Neuronal stem cell (in vitro differentiated cells): ENCODE measurements around the gene CHD2. TPM values are rescaled to one million over a fixed set of nuclear protein-coding genes. Genes with fewer than 3 reads are reported as not detected.

Experiments
- DNase-seq: peaks from one replicate; pipeline ENCODE4 v3.0.0-alpha.2; 2013; ENCODE audit warnings: low spot score
- H2AFZ ChIP-seq: one replicate; pipeline ENCODE4 v1.6.1; 2013; ENCODE audit warnings: mild to moderate bottlenecking, low read length, inconsistent platforms
- H2AK5ac ChIP-seq: 2 replicates; pipeline ENCODE4 v1.6.1; 2013; ENCODE audit warnings: low read depth, mild to moderate bottlenecking, inconsistent platforms, low read length, moderate library complexity, mixed read lengths
- H2BK120ac ChIP-seq: 2 replicates; pipeline ENCODE4 v1.6.1; 2013; ENCODE audit warnings: low read depth, mild to moderate bottlenecking, inconsistent platforms, low read length, moderate library complexity, mixed read lengths
- H2BK12ac ChIP-seq: one replicate; pipeline ENCODE4 v1.6.1; 2013; ENCODE audit warnings: low read length, inconsistent platforms
- H2BK15ac ChIP-seq: 2 replicates; pipeline ENCODE4 v1.6.1; 2013; ENCODE audit warnings: mild to moderate bottlenecking, low read length, inconsistent platforms, mixed read lengths
- H2BK5ac ChIP-seq: one replicate; pipeline ENCODE4 v1.6.1; 2013; ENCODE audit warnings: inconsistent platforms, mild to moderate bottlenecking, low read length, moderate library complexity
- H3K14ac ChIP-seq: one replicate; pipeline ENCODE4 v1.6.1; 2013; ENCODE audit warnings: low read length, inconsistent platforms
- H3K18ac ChIP-seq: 2 replicates; pipeline ENCODE4 v1.6.1; 2013; ENCODE audit warnings: low read length, inconsistent platforms
- H3K23ac ChIP-seq: 2 replicates; pipeline ENCODE4 v1.6.1; 2013; ENCODE audit warnings: low read depth, mild to moderate bottlenecking, mixed read lengths, low read length, inconsistent platforms; ENCODE audit not compliant: poor library complexity
- H3K27ac ChIP-seq: replicated peaks from 3 replicates; pipeline ENCODE4 v1.5.1; 2013; ENCODE audit warnings: low read length, inconsistent platforms
- H3K27me3 ChIP-seq, 3 experiments: 2 replicates each; pipeline ENCODE4 v1.6.1; 2013; ENCODE audit warnings: low read length in 3 of 3, mild to moderate bottlenecking in 2 of 3, inconsistent platforms in 1 of 3, low read depth in 1 of 3, mixed read lengths in 1 of 3, moderate library complexity in 1 of 3; ENCODE audit not compliant: control insufficient read depth in 3 of 3, insufficient read depth in 3 of 3
- H3K36me3 ChIP-seq, 2 donors: replicated peaks in 1 of 2; 2 replicates each; pipeline ENCODE4 v1.6.1; 2013; ENCODE audit warnings: low read length in 2 of 2; ENCODE audit not compliant: control insufficient read depth in 2 of 2, insufficient read depth in 2 of 2
- H3K4ac ChIP-seq: 2 replicates; pipeline ENCODE4 v1.6.1; 2013; ENCODE audit warnings: inconsistent platforms, mild to moderate bottlenecking, low read length, moderate library complexity
- H3K4me1 ChIP-seq, 2 donors: 1 replicate in 1 of 2; 2 replicates in 1 of 2; pipeline ENCODE4 v1.6.1; 2013; ENCODE audit warnings: low read length in 2 of 2, low read depth in 1 of 2; ENCODE audit not compliant: control insufficient read depth in 2 of 2, insufficient read depth in 1 of 2
- H3K4me2 ChIP-seq: one replicate; pipeline ENCODE4 v1.6.1; 2013; ENCODE audit warnings: mild to moderate bottlenecking, low read length, inconsistent platforms; ENCODE audit not compliant: insufficient read depth, poor library complexity, severe bottlenecking
- H3K4me3 ChIP-seq, 2 donors: 2 replicates each; pipeline ENCODE4 v1.5.1; 2013; ENCODE audit warnings: low read length in 2 of 2, mild to moderate bottlenecking in 2 of 2, inconsistent platforms in 1 of 2, moderate library complexity in 1 of 2
- H3K79me1 ChIP-seq: one replicate; pipeline ENCODE4 v1.6.1; 2013; ENCODE audit warnings: low read depth, mild to moderate bottlenecking, inconsistent platforms, low read length, moderate library complexity
- H3K9ac ChIP-seq: one replicate; pipeline ENCODE4 v1.6.1; 2013; ENCODE audit warnings: mild to moderate bottlenecking, low read depth, low read length, inconsistent platforms; ENCODE audit not compliant: poor library complexity
- H3K9me3 ChIP-seq, 2 donors: replicated peaks in 1 of 2; 2 replicates each; pipeline versions ENCODE3 to v1.6.1; 2013; ENCODE audit warnings: low read length in 2 of 2, mild to moderate bottlenecking in 2 of 2, inconsistent platforms in 1 of 2, low read depth in 1 of 2, mixed read lengths in 1 of 2, moderate library complexity in 1 of 2; ENCODE audit not compliant: control insufficient read depth in 2 of 2, insufficient read depth in 1 of 2
- H4K8ac ChIP-seq: one replicate; pipeline ENCODE4 v1.6.1; 2013; ENCODE audit warnings: low read depth, mild to moderate bottlenecking, inconsistent platforms, low read length, moderate library complexity
- H4K91ac ChIP-seq: one replicate; pipeline ENCODE4 v1.6.1; 2013; ENCODE audit warnings: low read length, low read depth, mild to moderate bottlenecking, inconsistent platforms; ENCODE audit not compliant: poor library complexity
- WGBS, 2 donors: extraction: QIAGEN DNeasy Blood & Tissue Kit; methylation state at CpG; one replicate each; pipeline ENCODE4 v1.1.7; 2013; ENCODE audit warnings: missing lambda C conversion rate in 2 of 2, mixed read lengths in 1 of 2; ENCODE audit not compliant: insufficient read length in 2 of 2, insufficient replicate concordance in 1 of 2; ENCODE audit errors: extremely low coverage in 2 of 2; 5-methylcytosine and 5-hydroxymethylcytosine counted together
- polyA plus RNA-seq, 2 experiments: library from polyadenylated mRNA; stranded (reverse); fragments of 200-250 nt; gene quantifications; one replicate each; pipeline ENCODE4 v1.2.3, GENCODE V29; 2013

The CHD2 gene
- 63.3 TPM for polyA plus RNA-seq (2013, experiment 1 of 2)
- 62.8 TPM for polyA plus RNA-seq (2013, experiment 2 of 2)

- peak within 1 kb of the TSS; percentile 75 for H2BK5ac ChIP-seq
- no peak within 1 kb of the TSS for H2BK120ac ChIP-seq
- H2AFZ ChIP-seq: no peak within 1 kb of the TSS
- H3K18ac ChIP-seq: peak within 1 kb of the TSS; percentile 97
- peak within 1 kb of the TSS; percentile 99 for H3K27ac ChIP-seq
- H2BK12ac ChIP-seq: no peak within 1 kb of the TSS
- WGBS, 2 donors: no CpG with 5 or more reads among the region's 15 CpGs
- peak within 1 kb of the TSS; percentile 100 for H3K23ac ChIP-seq
- H3K9me3 ChIP-seq: no peaks in the 10 kb centered on the region
- peaks cover 3 to 10% of the 10 kb centered on the region in 2 donors for H3K4me1 ChIP-seq
- H3K4ac ChIP-seq: no peak within 1 kb of the TSS
- H3K36me3 ChIP-seq: peaks cover 4 to 78% of the 10 kb centered on the region in 2 donors
- no peak within 1 kb of the TSS for H2BK15ac ChIP-seq
- peak; percentile 80 for DNase-seq
- H3K4me2 ChIP-seq: peak within 1 kb of the TSS; percentile 49
- no peak within 1 kb of the TSS for H4K8ac ChIP-seq
- H3K79me1 ChIP-seq: no peaks in the 10 kb centered on the region
- H3K9ac ChIP-seq: peak within 1 kb of the TSS; percentile 84
- no peak within 1 kb of the TSS for H3K14ac ChIP-seq
- H3K4me3 ChIP-seq: peak within 1 kb of the TSS; percentile 75 to 88
- no peaks in the 10 kb centered on the region for H3K27me3 ChIP-seq
- no peak within 1 kb of the TSS for H2AK5ac ChIP-seq
- no peak within 1 kb of the TSS for H4K91ac ChIP-seq
These were observed at the start of gene CHD2 for GRCh38 chr15:92899948-92900730. CHD2 (plus strand) TSS chr15:92900324; CDS start chr15:92901238, 914 bp downstream.

DNA sequence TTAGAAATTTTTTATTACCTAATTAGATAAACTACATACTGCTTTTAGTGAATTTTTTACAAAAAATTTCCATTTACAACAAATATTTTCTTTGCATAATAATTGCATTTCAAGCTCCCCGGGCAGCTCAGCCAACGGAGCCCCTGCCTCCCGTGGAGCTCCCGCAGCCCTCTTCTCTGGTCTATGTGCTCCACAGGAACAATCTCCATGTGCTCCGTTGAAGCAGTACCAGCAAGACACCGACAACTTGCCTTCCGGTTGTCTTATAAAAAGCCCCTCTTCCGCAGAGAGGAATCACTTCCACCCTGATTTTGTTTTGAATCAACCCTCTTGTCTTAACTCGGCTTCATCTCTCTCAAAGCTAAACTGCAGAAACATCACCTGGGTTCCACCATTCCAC lies 46.9 kb upstream of the CHD2 start:
- H3K4ac ChIP-seq: no peak overlapping the region
- H3K36me3 ChIP-seq: no peaks in the 10 kb centered on the region
- H3K27ac ChIP-seq: no peak overlapping the region
- no peak overlapping the region for H2BK120ac ChIP-seq
- H2BK5ac ChIP-seq: no peak overlapping the region
- no peak overlapping the region for H3K9ac ChIP-seq
- no peak overlapping the region for H3K14ac ChIP-seq
- no peak overlapping the region for H3K18ac ChIP-seq
- H2BK12ac ChIP-seq: no peak overlapping the region
- H3K4me2 ChIP-seq: no peak overlapping the region
- H4K8ac ChIP-seq: no peak overlapping the region
- no peak overlapping the region for H2AK5ac ChIP-seq
- peaks cover 0 to 4% of the 10 kb centered on the region in 2 donors for H3K9me3 ChIP-seq
- no CpG with 5 or more reads among the region's 9 CpGs for WGBS, 2 donors
- no peak overlapping the region for H4K91ac ChIP-seq
- H2BK15ac ChIP-seq: no peak overlapping the region
- no peaks in the 10 kb centered on the region for H3K79me1 ChIP-seq
- no peak for DNase-seq
- no peak overlapping the region for H3K4me3 ChIP-seq
- H3K27me3 ChIP-seq: no peaks in the 10 kb centered on the region
- peaks cover 0 to 2% of the 10 kb centered on the region in 2 donors for H3K4me1 ChIP-seq
- no peak overlapping the region for H3K23ac ChIP-seq
- H2AFZ ChIP-seq: peak overlapping the region; percentile 51

- Histone ChIP-seq H3K23ac (no peak overlapping the region), H3K36me3 (no peaks in the 10 kb centered on the region), H3K18ac (no peak overlapping the region), H3K4me3 (no peak overlapping the region), H2AK5ac (no peak overlapping the region), H2BK5ac (no peak overlapping the region), H3K14ac (no peak overlapping the region), H2BK12ac (no peak overlapping the region), H4K8ac (no peak overlapping the region), H3K79me1 (no peaks in the 10 kb centered on the region), H2BK15ac (no peak overlapping the region), H3K4me1 (peaks cover 0 to 3% of the 10 kb centered on the region in 2 donors), H3K4me2 (no peak overlapping the region), H4K91ac (no peak overlapping the region), H3K27ac (no peak overlapping the region), H2AFZ (no peak overlapping the region), H3K27me3 (no peaks in the 10 kb centered on the region), H3K4ac (no peak overlapping the region), H3K9me3 (peaks cover 2 to 10% of the 10 kb centered on the region in 2 donors), H2BK120ac (no peak overlapping the region), H3K9ac (no peak overlapping the region)
- WGBS, 2 donors: no CpG with 5 or more reads among the region's 1 CpG
- no peak for DNase-seq
These were observed 38.4 kb upstream of the CHD2 start for GRCh38 chr15:92861742-92862141.

DNA sequence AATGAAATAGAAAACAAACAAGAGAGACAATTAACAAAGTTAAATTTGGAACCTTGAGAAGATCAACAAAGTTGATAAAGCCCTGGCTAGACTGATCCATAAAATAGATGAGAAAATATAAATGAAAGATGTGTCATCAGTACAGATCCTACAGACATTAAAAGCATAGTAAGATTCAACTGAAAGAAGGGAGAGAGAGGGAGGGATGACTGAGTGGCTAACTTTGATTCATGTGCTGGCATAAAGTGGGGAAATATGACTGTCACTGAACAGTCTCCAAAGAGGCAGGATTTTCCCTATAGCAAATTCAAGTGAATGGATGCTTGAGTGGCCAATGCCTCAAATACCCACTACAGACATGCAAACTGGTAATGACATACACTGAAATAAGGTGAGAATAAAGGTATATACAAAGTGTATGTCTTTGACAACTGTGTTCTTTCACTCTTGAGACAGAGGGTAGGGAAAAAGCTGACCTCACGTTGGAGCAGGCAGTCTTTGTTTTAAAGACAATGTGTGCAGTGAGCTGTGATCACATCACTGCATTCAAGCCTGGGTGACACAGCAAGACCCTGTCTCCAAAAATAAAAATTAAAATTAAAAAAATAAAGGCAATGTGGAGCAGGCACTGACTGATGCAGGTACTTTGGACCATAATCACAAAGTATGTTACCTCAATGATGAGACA lies 35.9 kb upstream of the CHD2 start:
- Histone ChIP-seq H3K27me3 (no peaks in the 10 kb centered on the region), H3K9ac (no peak overlapping the region), H3K4me3 (no peak overlapping the region), H2AK5ac (no peak overlapping the region), H3K14ac (no peak overlapping the region), H3K4ac (no peak overlapping the region), H2BK120ac (no peak overlapping the region), H3K27ac (peak overlapping the region; percentile 16), H4K8ac (no peak overlapping the region), H3K36me3 (no peaks in the 10 kb centered on the region), H2BK15ac (no peak overlapping the region), H3K9me3 (peaks cover 2 to 10% of the 10 kb centered on the region in 2 donors), H3K23ac (no peak overlapping the region), H3K79me1 (no peaks in the 10 kb centered on the region), H2BK5ac (no peak overlapping the region), H3K4me1 (peaks cover 0 to 3% of the 10 kb centered on the region in 2 donors), H3K18ac (no peak overlapping the region), H2BK12ac (no peak overlapping the region), H2AFZ (no peak overlapping the region), H3K4me2 (no peak overlapping the region), H4K91ac (no peak overlapping the region)
- WGBS, 2 donors: no CpG with 5 or more reads among the region's 1 CpG
- DNase-seq: no peak
